HepG2 (cell line): ENCODE data around the gene CDC25C. TPM values are rescaled to one million over a fixed set of nuclear protein-coding genes. Genes with fewer than 3 reads are reported as not detected.
A peak's percentile ranks its signal among the peaks of the same experiment; 100 is the strongest.

Source experiments
- ATAC-seq: fragments of 200-7000 bp; cut with Tn5 transposase; 3 replicates; pipeline ENCODE4 v1.9.1; 2020; ENCODE audit warnings: mild to moderate bottlenecking, moderate library complexity
- BruUV-seq: library from RNA; stranded (reverse); fragments of 400-500 nt; replicated peaks from 2 replicates; lab custom pipeline; 2021; lab: Mats Ljungman, UMichigan
- CTCF ChIA-PET: fragments of 300-600 bp; formaldehyde crosslinking; extraction: SDS; loops from one replicate; lab custom pipeline; 2021; ENCODE audit warnings: low total read pairs, inconsistent platforms, low intra/inter-chr PET ratio; lab: Yijun Ruan, JAX
- POLR2A ChIA-PET: fragments of 350-600 bp; sonication (Branson Sonifier 250); formaldehyde crosslinking; loops from one replicate; lab custom pipeline; 2020; ENCODE audit warnings: antibody characterized with exemption, inconsistent platforms; lab: Yijun Ruan, JAX
- DNase-seq: peaks from one replicate; pipeline ENCODE4 v3.0.0-alpha.2; 2015; ENCODE audit warnings: low spot score
- FAIRE-seq: peaks from 3 replicates; lab custom pipeline; 2011; peaks lifted over from hg19 to GRCh38; lab: Jason Lieb, UNC
- H2AFZ ChIP-seq: one replicate; pipeline ENCODE4 v1.6.1; 2011; ENCODE audit warnings: low read length, inconsistent platforms
- H3K27ac ChIP-seq: fragments of 300-600 bp; 3 replicates; pipeline ENCODE4 v1.8.0; 2011; ENCODE audit warnings: mixed run types, mild to moderate bottlenecking, mixed read lengths, low read length, inconsistent platforms; ENCODE audit not compliant: insufficient read depth; ENCODE audit errors: extremely low read length
- H3K27me3 ChIP-seq, 2 experiments: fragments of 200-600 bp in 1 of 2; 2 replicates in 1 of 2; 3 replicates in 1 of 2; pipeline versions ENCODE4 v1.6.0 to v1.8.0; 2011; ENCODE audit warnings: low read length in 2 of 2, mild to moderate bottlenecking in 2 of 2, moderate library complexity in 2 of 2, inconsistent platforms in 1 of 2; ENCODE audit not compliant: insufficient read depth in 2 of 2, control insufficient read depth in 1 of 2
- H3K36me3 ChIP-seq, 2 experiments: fragments of 200-600 bp in 1 of 2; replicated peaks in 1 of 2; 2 replicates in 1 of 2; 3 replicates in 1 of 2; pipeline versions ENCODE4 v1.5.1 to v1.8.0; 2011; ENCODE audit warnings: low read length in 2 of 2, inconsistent platforms in 1 of 2; ENCODE audit not compliant: insufficient read depth in 2 of 2, control insufficient read depth in 1 of 2
- H3K4me1 ChIP-seq: 2 replicates; pipeline ENCODE4 v1.5.1; 2012; ENCODE audit warnings: low read length, inconsistent platforms; ENCODE audit not compliant: insufficient read depth
- H3K4me2 ChIP-seq: 2 replicates; pipeline ENCODE4 v1.6.0; 2011; ENCODE audit warnings: low read depth, low read length, inconsistent platforms
- H3K4me3 ChIP-seq, 3 experiments: fragments of 200-600 bp in 1 of 3; sonication (generic), shearing (Covaris generic) in 1 of 3; replicated peaks in 1 of 3; 2 replicates each; pipeline ENCODE4 v1.5.1; 2011 to 2016; ENCODE audit warnings: low read length in 3 of 3, inconsistent platforms in 2 of 3, low read depth in 2 of 3, mild to moderate bottlenecking in 2 of 3, control low read depth in 1 of 3, mixed read lengths in 1 of 3; ENCODE audit not compliant: insufficient read depth in 1 of 3
- H3K79me2 ChIP-seq: one replicate; pipeline ENCODE4 v1.6.1; 2011; ENCODE audit warnings: low read length, inconsistent platforms; ENCODE audit not compliant: insufficient read depth
- H3K9ac ChIP-seq: 2 replicates; pipeline ENCODE4 v1.6.0; 2011; ENCODE audit warnings: mild to moderate bottlenecking, low read depth, low read length, inconsistent platforms; ENCODE audit not compliant: insufficient read depth
- H3K9me3 ChIP-seq: 2 replicates; pipeline ENCODE4 v1.5.1; 2012; ENCODE audit warnings: mild to moderate bottlenecking, low read length
- H4K20me1 ChIP-seq: 2 replicates; pipeline ENCODE4 v1.6.0; 2011; ENCODE audit warnings: inconsistent platforms, mild to moderate bottlenecking, low read length, moderate library complexity; ENCODE audit not compliant: insufficient read depth
- FOXK2 ChIP-seq: fragments of 450-650 bp; IDR thresholded peaks from 2 replicates; pipeline ENCODE4 v1.6.1; 2016
- GMEB2 ChIP-seq: IDR thresholded peaks from 2 replicates; pipeline ENCODE4 v1.6.1; 2016; ENCODE audit warnings: missing biosample characterization, missing genetic modification reagents, low read depth
- SIN3B ChIP-seq: fragments of 150-350 bp; IDR thresholded peaks from 2 replicates; pipeline ENCODE4 v1.6.1; 2014; ENCODE audit warnings: low read length
- SMARCE1 ChIP-seq: fragments of 450-650 bp; IDR thresholded peaks from 2 replicates; pipeline ENCODE4 v1.6.1; 2017; ENCODE audit warnings: borderline replicate concordance
- ZNF263 ChIP-seq: sonication (generic); formaldehyde crosslinking; IDR thresholded peaks from 2 replicates; pipeline ENCODE4 v1.4.0; 2020; ENCODE audit warnings: missing genetic modification reagents
- ZNF510 ChIP-seq: sonication (generic); formaldehyde crosslinking; IDR thresholded peaks from 2 replicates; pipeline ENCODE4 v1.4.0; 2020; ENCODE audit warnings: low read depth, mild to moderate bottlenecking, missing genetic modification reagents
- ZNF687 ChIP-seq: sonication (generic); formaldehyde crosslinking; IDR thresholded peaks from 2 replicates; pipeline ENCODE4 v1.5.1; 2020; ENCODE audit warnings: mild to moderate bottlenecking, missing genetic modification reagents, moderate library complexity
- ZNF768 ChIP-seq: sonication (generic); formaldehyde crosslinking; IDR thresholded peaks from 2 replicates; pipeline ENCODE4 v1.4.0; 2020; ENCODE audit warnings: missing genetic modification reagents
- ZNF775 ChIP-seq: sonication (generic); formaldehyde crosslinking; IDR thresholded peaks from 2 replicates; pipeline ENCODE4 v1.4.0; 2020; ENCODE audit warnings: missing genetic modification reagents, mild to moderate bottlenecking, moderate library complexity, borderline replicate concordance
- ZNF782 ChIP-seq: sonication (generic); formaldehyde crosslinking; IDR thresholded peaks from 2 replicates; pipeline ENCODE4 v1.4.0; 2020; ENCODE audit warnings: missing genetic modification reagents, mild to moderate bottlenecking, borderline replicate concordance
- ZNF790 ChIP-seq: sonication (generic); formaldehyde crosslinking; IDR thresholded peaks from 2 replicates; pipeline ENCODE4 v1.8.0; 2022; ENCODE audit warnings: missing genetic modification reagents, mild to moderate bottlenecking, borderline replicate concordance
- ZNF878 ChIP-seq: sonication (generic); formaldehyde crosslinking; IDR thresholded peaks from 2 replicates; pipeline ENCODE4 v1.8.1; 2023; ENCODE audit warnings: mild to moderate bottlenecking, missing genetic modification reagents, moderate library complexity
- WGBS: methylation state at CpG from one replicate; pipeline ENCODE4 v1.1.6; 2017; ENCODE audit warnings: low lambda C conversion rate; 5-methylcytosine and 5-hydroxymethylcytosine counted together
- in situ Hi-C: cut with HindIII; loops from 2 replicates; pipeline ENCODE4 v1.10.0; 2017; ENCODE audit warnings: low pct_unique_long_range_greater_than_20kb; ENCODE audit not compliant: extremely low pct_ligation_motif_present
- intact Hi-C: fragments of 100-400 bp; cut with micrococcal nuclease; formaldehyde crosslinking; loops from one replicate; pipeline ENCODE4 v1.10.0; 2022; ENCODE audit not compliant: unreplicated experiment
- polyA plus RNA-seq, 8 experiments: library from polyadenylated mRNA; depleted of rRNA in 3 of 8; stranded (reverse) in 7 of 8; unstranded in 1 of 8; fragments of >200 nt; fragmentation: Illumina TruSeq in 4 of 8; extraction: Trizol in 4 of 8; gene quantifications; 2 replicates each; pipeline versions ENCODE4 v1.2.1 to v1.2.3, GENCODE V29; 2011 to 2016; ENCODE audit warnings: low read depth in 4 of 8, missing spikeins in 1 of 8, mixed read lengths in 1 of 8; ENCODE audit not compliant: insufficient read depth in 1 of 8
- total RNA-seq, 5 experiments: library from RNA; depleted of rRNA; stranded (reverse); fragments of >200 nt; fragmentation: Illumina TruSeq; extraction: Trizol; gene quantifications; 2 replicates each; pipeline ENCODE4 v1.2.3, GENCODE V29; 2016; ENCODE audit warnings: low read depth in 1 of 5
- TF ChIP-seq, protein P1 (sequence below): sonication (generic); formaldehyde crosslinking; IDR thresholded peaks from 2 replicates; pipeline ENCODE4 v1.5.0; 2020; ENCODE audit warnings: mild to moderate bottlenecking, missing genetic modification reagents, moderate library complexity
- TF ChIP-seq, protein P2 (sequence below): sonication (generic); formaldehyde crosslinking; IDR thresholded peaks from 2 replicates; pipeline ENCODE4 v1.4.0; 2020; ENCODE audit warnings: missing genetic modification reagents

Gene CDC25C
- total and polyA plus RNA-seq, 2 of the 13 experiments (the other 11 are each of a cell fraction or from before 2014, with no cell fraction given) = 17.7 to 27.6 TPM

GRCh38 chr5:138274189-138274853 is 57.3 kb downstream of the CDC25C start, which contains the start of gene GFRA3:
Gene GFRA3 (minus strand): TSS chr5:138274621. CDS start chr5:138274424, 197 bp downstream.
- DNase-seq (no peak), FAIRE-seq (no peak), ATAC-seq (peak; percentile 38)
- BruUV-seq = no TSS peak
- intact Hi-C loops = no loop called here
- Histone ChIP-seq H3K27ac (no peak within 1 kb of the TSS), H2AFZ (peak within 1 kb of the TSS; percentile 27), H3K4me3 (peak within 1 kb of the TSS; percentile 40 to 66 (median 50); a peak in 5 of 6 replicates), H3K27me3 (peaks cover 0 to 16% of the 10 kb centered on the region in 2 experiments; a peak in 3 of 5 replicates), H3K79me2 (no peaks in the 10 kb centered on the region), H3K4me2 (peak within 1 kb of the TSS; percentile 69), H3K9ac (no peak within 1 kb of the TSS), H3K9me3 (no peaks in the 10 kb centered on the region), H4K20me1 (no peaks in the 10 kb centered on the region), H3K4me1 (peaks cover 33% of the 10 kb centered on the region), H3K36me3 (no peaks in the 10 kb centered on the region)
- 75% methylated on average over 13 of the region's 62 CpGs for WGBS
- in situ Hi-C loops = loop anchor here (5.0 kb wide), 1 partner anchor 52 kb away; no protein-coding TSS in a partner anchor
- ChIA-PET POLR2A (no interaction called here), CTCF (no interaction called here)
- no peak for TF ChIP-seq SIN3B
- TF ChIP-seq ZNF775 = no peak
- TF ChIP-seq, protein P1, sequence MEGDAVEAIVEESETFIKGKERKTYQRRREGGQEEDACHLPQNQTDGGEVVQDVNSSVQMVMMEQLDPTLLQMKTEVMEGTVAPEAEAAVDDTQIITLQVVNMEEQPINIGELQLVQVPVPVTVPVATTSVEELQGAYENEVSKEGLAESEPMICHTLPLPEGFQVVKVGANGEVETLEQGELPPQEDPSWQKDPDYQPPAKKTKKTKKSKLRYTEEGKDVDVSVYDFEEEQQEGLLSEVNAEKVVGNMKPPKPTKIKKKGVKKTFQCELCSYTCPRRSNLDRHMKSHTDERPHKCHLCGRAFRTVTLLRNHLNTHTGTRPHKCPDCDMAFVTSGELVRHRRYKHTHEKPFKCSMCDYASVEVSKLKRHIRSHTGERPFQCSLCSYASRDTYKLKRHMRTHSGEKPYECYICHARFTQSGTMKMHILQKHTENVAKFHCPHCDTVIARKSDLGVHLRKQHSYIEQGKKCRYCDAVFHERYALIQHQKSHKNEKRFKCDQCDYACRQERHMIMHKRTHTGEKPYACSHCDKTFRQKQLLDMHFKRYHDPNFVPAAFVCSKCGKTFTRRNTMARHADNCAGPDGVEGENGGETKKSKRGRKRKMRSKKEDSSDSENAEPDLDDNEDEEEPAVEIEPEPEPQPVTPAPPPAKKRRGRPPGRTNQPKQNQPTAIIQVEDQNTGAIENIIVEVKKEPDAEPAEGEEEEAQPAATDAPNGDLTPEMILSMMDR (CRISPR knock-in tag) = peak; percentile 20; the same call in 1 of the 2 replicates
- TF ChIP-seq ZNF263 (CRISPR knock-in tag) = 0 out of 2 replicates have a peak, but pooled peaks have one; percentile 18
- TF ChIP-seq FOXK2 = no peak
- TF ChIP-seq ZNF790 (CRISPR knock-in tag) = no peak
- TF ChIP-seq ZNF782 (CRISPR knock-in tag) = no peak
- TF ChIP-seq ZNF878 = no peak
- TF ChIP-seq ZNF768 (CRISPR knock-in tag) = peak; percentile 23; the same call in 1 of the 2 replicates
- peak; percentile 46; the same call in 1 of the 2 replicates for TF ChIP-seq ZNF687 (CRISPR knock-in tag)
- TF ChIP-seq ZNF510 (CRISPR knock-in tag) = no peak
- TF ChIP-seq GMEB2 (CRISPR knock-in tag) = no peak
- TF ChIP-seq SMARCE1 = no peak
- TF ChIP-seq, protein P2, sequence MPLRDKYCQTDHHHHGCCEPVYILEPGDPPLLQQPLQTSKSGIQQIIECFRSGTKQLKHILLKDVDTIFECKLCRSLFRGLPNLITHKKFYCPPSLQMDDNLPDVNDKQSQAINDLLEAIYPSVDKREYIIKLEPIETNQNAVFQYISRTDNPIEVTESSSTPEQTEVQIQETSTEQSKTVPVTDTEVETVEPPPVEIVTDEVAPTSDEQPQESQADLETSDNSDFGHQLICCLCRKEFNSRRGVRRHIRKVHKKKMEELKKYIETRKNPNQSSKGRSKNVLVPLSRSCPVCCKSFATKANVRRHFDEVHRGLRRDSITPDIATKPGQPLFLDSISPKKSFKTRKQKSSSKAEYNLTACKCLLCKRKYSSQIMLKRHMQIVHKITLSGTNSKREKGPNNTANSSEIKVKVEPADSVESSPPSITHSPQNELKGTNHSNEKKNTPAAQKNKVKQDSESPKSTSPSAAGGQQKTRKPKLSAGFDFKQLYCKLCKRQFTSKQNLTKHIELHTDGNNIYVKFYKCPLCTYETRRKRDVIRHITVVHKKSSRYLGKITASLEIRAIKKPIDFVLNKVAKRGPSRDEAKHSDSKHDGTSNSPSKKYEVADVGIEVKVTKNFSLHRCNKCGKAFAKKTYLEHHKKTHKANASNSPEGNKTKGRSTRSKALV (CRISPR knock-in tag) = peak; percentile 80
